ENCODE results near the gene ACSM2B. TPM values are rescaled to one million over a fixed set of nuclear protein-coding genes. Genes with fewer than 3 reads are reported as not detected.
"Not testable (repeated sequence)": the region's sequence is repeated elsewhere in the genome, so short reads cannot be mapped to it uniquely, and the experiment has no call there.

The ACSM2B gene
- total RNA-seq, 4 donors from 2014 or later: 0.16 to 0.60 TPM; not detected in 2

- H3K27me3 ChIP-seq: no peaks in the 10 kb centered on the region
- H3K27ac ChIP-seq: no peak overlapping the region
- H3K9me3 ChIP-seq: no peaks in the 10 kb centered on the region
- ATAC-seq: no peak
- no peak for TF ChIP-seq POLR2A (IDR thresholded peaks at IDR 0.05)
- no peak for TF ChIP-seq CTCF (IDR thresholded peaks at IDR 0.05 in 4 of 5, conservative IDR thresholded peaks at IDR 0.05 in 1 of 5)
- no peak for DNase-seq
- H3K4me1 ChIP-seq: no peaks in the 10 kb centered on the region
- H3K4me3 ChIP-seq: no peak overlapping the region
- no peaks in the 10 kb centered on the region for H3K36me3 ChIP-seq
- intact Hi-C loops (cut with DNase I; ENCODE audit: low total_unique reads) (no loop called here), in situ Hi-C loops (cut with MboI; ENCODE audit: low sequenced_read_pairs in 4 of 4) (no loop called here)
These were observed 37.5 kb downstream of the ACSM2B start for GRCh38 chr16:20538687-20539086.

GRCh38 chr16:20538181-20538580 lies 38.0 kb downstream of the ACSM2B start:
- no peak for ATAC-seq
- intact Hi-C loops (cut with DNase I; ENCODE audit: low total_unique reads) (no loop called here), in situ Hi-C loops (cut with MboI; ENCODE audit: low sequenced_read_pairs in 4 of 4) (no loop called here)
- H3K27me3 ChIP-seq: no peaks in the 10 kb centered on the region
- TF ChIP-seq CTCF (IDR thresholded peaks at IDR 0.05 in 4 of 5, conservative IDR thresholded peaks at IDR 0.05 in 1 of 5) (no peak), POLR2A (IDR thresholded peaks at IDR 0.05) (no peak)
- H3K9me3 ChIP-seq: no peaks in the 10 kb centered on the region
- no peak overlapping the region for H3K27ac ChIP-seq
- H3K4me3 ChIP-seq: no peak overlapping the region
- no peaks in the 10 kb centered on the region for H3K4me1 ChIP-seq
- no peak for DNase-seq
- no peaks in the 10 kb centered on the region for H3K36me3 ChIP-seq

- H3K9me3 ChIP-seq; H3K4me1 ChIP-seq; intact Hi-C loops (cut with DNase I; ENCODE audit: low total_unique reads); H3K4me3 ChIP-seq; DNase-seq; H3K36me3 ChIP-seq; H3K27me3 ChIP-seq; ATAC-seq; in situ Hi-C loops (cut with MboI; ENCODE audit: low sequenced_read_pairs in 4 of 4); H3K27ac ChIP-seq: not testable (repeated sequence)
These were observed 39.5 kb downstream of the ACSM2B start for GRCh38 chr16:20536669-20537068.

- H3K36me3 ChIP-seq; DNase-seq; in situ Hi-C loops (cut with MboI; ENCODE audit: low sequenced_read_pairs in 4 of 4); ATAC-seq; H3K27ac ChIP-seq; H3K9me3 ChIP-seq; intact Hi-C loops (cut with DNase I; ENCODE audit: low total_unique reads); H3K4me3 ChIP-seq; H3K4me1 ChIP-seq; H3K27me3 ChIP-seq: not testable (repeated sequence)
These were observed 43.8 kb downstream of the ACSM2B start for GRCh38 chr16:20532284-20532792.

- DNase-seq; ATAC-seq; H3K9me3 ChIP-seq; H3K4me3 ChIP-seq; H3K27ac ChIP-seq; in situ Hi-C loops (cut with MboI; ENCODE audit: low sequenced_read_pairs in 4 of 4); H3K36me3 ChIP-seq; intact Hi-C loops (cut with DNase I; ENCODE audit: low total_unique reads); H3K27me3 ChIP-seq; H3K4me1 ChIP-seq: not testable (repeated sequence)
These were observed 44.4 kb downstream of the ACSM2B start for GRCh38 chr16:20531795-20532194.

- no peaks in the 10 kb centered on the region for H3K27me3 ChIP-seq
- intact Hi-C loops (cut with DNase I; ENCODE audit: low total_unique reads) (no loop called here), in situ Hi-C loops (cut with MboI; ENCODE audit: low sequenced_read_pairs in 4 of 4) (no loop called here)
- H3K9me3 ChIP-seq: no peaks in the 10 kb centered on the region
- no peaks in the 10 kb centered on the region for H3K4me1 ChIP-seq
- no peak overlapping the region for H3K27ac ChIP-seq
- DNase-seq: no peak
- H3K4me3 ChIP-seq: no peak overlapping the region
- ATAC-seq: no peak
- TF ChIP-seq POLR2A (IDR thresholded peaks at IDR 0.05) (no peak), CTCF (IDR thresholded peaks at IDR 0.05 in 4 of 5, conservative IDR thresholded peaks at IDR 0.05 in 1 of 5) (no peak)
- no peaks in the 10 kb centered on the region for H3K36me3 ChIP-seq
These were observed 56.1 kb downstream of the ACSM2B start for GRCh38 chr16:20520103-20520502.

All from gastrocnemius medialis (tissue), 4 donors.